Stimulated activated effector memory CD8-positive, alpha-beta T cell treated with anti-CD3 and anti-CD28 coated beads, Interleukin-12 subunit alpha, Interleukin-12 subunit beta, amount 100 ng/mL, for 72 hours (primary cell): ENCODE data around the gene CCDC158.
A peak's percentile ranks its signal among the peaks of the same experiment; 100 is the strongest.

Experiments
- ATAC-seq: fragments of 150-1000 bp; cut with Tn5 transposase; 2 replicates; pipeline ENCODE4 v1.10.0; 2021
- DNase-seq, 2 donors: peaks; one replicate each; pipeline ENCODE4 v3.0.0; 2021 to 2022; ENCODE audit warnings: low spot score in 2 of 2
- H3K27ac Mint-ChIP-seq: one replicate; pipeline ENCODE4 v1.8.0; 2022; ENCODE audit warnings: mild to moderate bottlenecking, mixed read lengths
- H3K36me3 Mint-ChIP-seq: one replicate; pipeline ENCODE4 v1.8.0; 2022; ENCODE audit warnings: mild to moderate bottlenecking, mixed read lengths
- H3K4me1 Mint-ChIP-seq: one replicate; pipeline ENCODE4 v1.8.0; 2022; ENCODE audit warnings: mixed read lengths
- H3K4me3 Mint-ChIP-seq: one replicate; pipeline ENCODE4 v1.8.0; 2022; ENCODE audit warnings: mild to moderate bottlenecking, mixed read lengths
- H3K9me3 Mint-ChIP-seq: one replicate; pipeline ENCODE4 v1.8.0; 2022; ENCODE audit warnings: mixed read lengths

CCDC158 gene

DNA sequence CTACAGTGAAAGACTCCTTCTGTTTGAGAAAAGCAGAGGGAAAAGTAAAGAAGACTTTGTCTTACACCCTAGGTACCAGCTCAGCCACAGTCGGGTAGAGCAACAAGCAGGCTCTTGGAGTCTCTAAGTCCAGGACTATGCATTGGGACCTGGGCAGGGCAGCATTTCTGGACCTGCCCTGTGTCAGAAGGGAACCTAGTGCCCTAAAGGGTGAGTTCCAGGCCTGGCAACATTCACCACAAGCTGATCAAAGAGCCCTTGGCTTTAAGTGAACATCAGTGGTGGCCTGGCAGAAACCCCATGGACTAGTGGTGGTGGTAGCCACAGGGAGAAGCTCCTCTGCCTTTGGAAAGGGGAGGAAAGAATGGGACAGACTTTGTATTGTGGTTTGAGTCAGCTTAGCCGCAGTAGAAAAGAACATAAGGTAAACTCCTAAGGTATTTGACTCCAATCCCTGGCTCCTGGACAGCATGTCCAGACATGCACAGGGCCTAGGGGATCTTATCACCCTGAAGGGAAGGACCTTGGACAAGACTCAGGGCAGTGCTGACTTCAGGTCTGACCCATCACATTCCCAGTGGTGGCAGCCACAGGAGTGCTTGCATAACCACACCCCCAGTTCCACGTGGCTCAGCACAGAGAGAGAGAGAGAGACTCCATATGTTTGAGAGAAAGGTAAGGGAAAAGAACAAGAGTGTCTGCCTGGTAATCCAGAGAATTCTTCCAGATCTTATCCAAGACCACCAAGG lies 32.6 kb downstream of the CCDC158 start:
- DNase-seq (no peak), ATAC-seq (no peak)
- Mint-ChIP-seq H3K4me1 (no peaks in the 10 kb centered on the region), H3K4me3 (no peak overlapping the region), H3K27ac (no peak overlapping the region), H3K9me3 (peaks cover 15% of the 10 kb centered on the region), H3K36me3 (no peaks in the 10 kb centered on the region)

- ATAC-seq = no peak
- no peak for DNase-seq
- H3K36me3 Mint-ChIP-seq = no peaks in the 10 kb centered on the region
- no peak overlapping the region for H3K4me3 Mint-ChIP-seq
- peaks cover 15% of the 10 kb centered on the region for H3K9me3 Mint-ChIP-seq
- no peaks in the 10 kb centered on the region for H3K4me1 Mint-ChIP-seq
- no peak overlapping the region for H3K27ac Mint-ChIP-seq
Observed at GRCh38 chr4:76386566-76387305, 34.2 kb downstream of the CCDC158 start.

DNA sequence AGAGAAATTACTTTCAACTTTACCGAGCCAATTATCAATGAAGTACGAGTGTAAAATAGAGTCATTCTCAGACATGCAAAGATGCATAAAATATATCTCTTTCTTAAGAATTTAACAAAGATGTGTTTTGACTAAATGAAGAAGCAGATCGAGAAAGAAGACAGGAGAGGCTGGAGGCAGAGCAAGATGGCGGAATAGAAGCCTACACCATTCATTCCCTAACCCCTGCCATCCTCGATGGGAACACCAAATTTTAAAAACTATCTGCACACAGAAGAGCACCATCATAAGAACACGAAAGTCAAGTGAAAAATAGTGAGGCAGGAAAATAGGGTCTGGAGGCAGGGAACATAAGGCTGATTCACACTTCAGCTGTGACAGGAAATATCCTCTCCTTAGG lies 35.0 kb downstream of the CCDC158 start:
- Mint-ChIP-seq H3K4me1 (no peaks in the 10 kb centered on the region), H3K36me3 (no peaks in the 10 kb centered on the region)

DNA sequence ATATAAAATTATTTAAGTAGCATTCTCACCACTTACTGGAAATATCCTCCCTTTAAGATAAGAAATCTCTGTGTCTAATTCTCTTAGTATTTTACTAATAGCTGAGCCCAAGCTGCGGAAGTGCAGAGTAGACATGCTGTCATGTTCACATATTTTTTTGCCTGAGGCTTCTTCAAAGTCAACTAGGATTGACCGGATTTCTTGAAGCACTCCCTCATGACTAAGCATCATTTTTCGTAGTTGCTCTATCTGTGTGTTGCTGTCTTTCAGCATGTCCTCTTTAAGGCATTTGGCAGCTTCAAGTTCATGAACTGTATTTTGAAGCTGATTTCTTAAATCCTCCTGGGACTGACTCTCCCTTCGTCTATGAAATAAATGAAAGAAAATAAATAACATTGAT lies 36.9 kb downstream of the CCDC158 start:
- H3K36me3 Mint-ChIP-seq = no peaks in the 10 kb centered on the region
- no peak for DNase-seq
- no peak for ATAC-seq
- no peak overlapping the region for H3K27ac Mint-ChIP-seq
- H3K9me3 Mint-ChIP-seq = peaks cover 5% of the 10 kb centered on the region
- no peak overlapping the region for H3K4me3 Mint-ChIP-seq
- no peaks in the 10 kb centered on the region for H3K4me1 Mint-ChIP-seq

More for the DNA sequence above, 35.0 kb downstream of the CCDC158 start:
- Mint-ChIP-seq H3K27ac (no peak overlapping the region), H3K9me3 (peaks cover 10% of the 10 kb centered on the region), H3K4me3 (no peak overlapping the region)
- DNase-seq = no peak
- no peak for ATAC-seq

DNA sequence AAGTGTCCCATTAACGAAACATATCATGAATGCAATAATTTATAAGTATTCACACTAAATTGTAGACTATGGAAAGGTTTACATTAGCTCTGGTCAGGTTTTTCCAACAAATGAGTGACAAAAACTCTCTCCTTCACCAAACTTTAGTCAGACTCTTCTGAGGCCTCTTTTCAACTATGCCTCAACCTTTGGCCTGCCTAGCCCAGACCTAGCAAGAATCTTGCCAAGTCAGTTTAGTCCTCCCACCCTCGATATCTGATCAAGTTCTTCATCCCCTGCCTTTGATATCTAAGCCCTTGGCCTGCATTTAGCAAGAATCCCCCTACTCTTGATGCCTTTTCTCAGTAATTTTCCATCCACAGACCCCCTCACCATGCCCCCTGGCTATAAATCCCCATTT lies 37.9 kb downstream of the CCDC158 start:
- ATAC-seq (no peak), DNase-seq (no peak)
- H3K9me3 Mint-ChIP-seq = peaks cover 4% of the 10 kb centered on the region
- no peak overlapping the region for H3K4me3 Mint-ChIP-seq
- no peaks in the 10 kb centered on the region for H3K36me3 Mint-ChIP-seq
- no peaks in the 10 kb centered on the region for H3K4me1 Mint-ChIP-seq
- H3K27ac Mint-ChIP-seq = no peak overlapping the region

- H3K36me3 Mint-ChIP-seq = no peaks in the 10 kb centered on the region
- no peak overlapping the region for H3K27ac Mint-ChIP-seq
- H3K4me3 Mint-ChIP-seq = no peak overlapping the region
- no peaks in the 10 kb centered on the region for H3K4me1 Mint-ChIP-seq
- ATAC-seq (no peak), DNase-seq (no peak)
- H3K9me3 Mint-ChIP-seq = peaks cover 4% of the 10 kb centered on the region
Observed at GRCh38 chr4:76381986-76382385, 39.0 kb downstream of the CCDC158 start.

GRCh38 chr4:76380561-76380960 lies 40.4 kb downstream of the CCDC158 start:
- ATAC-seq = no peak
- H3K36me3 Mint-ChIP-seq = no peaks in the 10 kb centered on the region
- DNase-seq = no peak
- no peaks in the 10 kb centered on the region for H3K4me1 Mint-ChIP-seq
- peaks cover 4% of the 10 kb centered on the region for H3K9me3 Mint-ChIP-seq
- no peak overlapping the region for H3K4me3 Mint-ChIP-seq
- no peak overlapping the region for H3K27ac Mint-ChIP-seq

DNA sequence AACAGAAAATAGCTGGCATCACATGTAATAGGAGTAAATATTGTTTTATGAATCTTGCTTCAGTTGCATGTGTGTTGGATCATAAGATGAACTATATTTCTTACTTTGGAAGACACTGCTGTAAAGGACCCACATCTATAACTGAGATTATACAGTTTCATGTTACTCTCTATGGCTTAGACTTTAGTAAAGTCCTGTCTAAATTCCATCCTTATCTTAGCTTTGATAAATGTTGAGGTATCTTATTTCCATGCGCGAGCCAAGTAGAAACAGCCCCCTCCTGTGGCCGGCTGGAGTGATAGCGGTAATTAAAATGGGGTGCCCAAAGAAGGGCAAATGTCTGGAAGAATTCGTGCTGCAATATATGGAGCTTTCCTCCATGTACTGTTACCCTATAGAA lies 43.0 kb downstream of the CCDC158 start:
- peak; percentile 29 to 59 for DNase-seq
- Mint-ChIP-seq H3K4me1 (no peaks in the 10 kb centered on the region), H3K27ac (no peak overlapping the region), H3K36me3 (no peaks in the 10 kb centered on the region), H3K4me3 (no peak overlapping the region), H3K9me3 (peaks cover 4% of the 10 kb centered on the region)
- ATAC-seq = peak; percentile 44

- no peak for ATAC-seq
- H3K9me3 Mint-ChIP-seq = peaks cover 4% of the 10 kb centered on the region
- H3K4me1 Mint-ChIP-seq = no peaks in the 10 kb centered on the region
- H3K4me3 Mint-ChIP-seq = no peak overlapping the region
- DNase-seq = no peak
- no peaks in the 10 kb centered on the region for H3K36me3 Mint-ChIP-seq
- no peak overlapping the region for H3K27ac Mint-ChIP-seq
Observed at GRCh38 chr4:76377481-76377901, 43.5 kb downstream of the CCDC158 start.

GRCh38 chr4:76376534-76376933 lies 44.4 kb downstream of the CCDC158 start:
- Mint-ChIP-seq H3K27ac (no peak overlapping the region), H3K4me3 (no peak overlapping the region), H3K4me1 (no peaks in the 10 kb centered on the region), H3K36me3 (no peaks in the 10 kb centered on the region), H3K9me3 (peaks cover 4% of the 10 kb centered on the region)
- no peak for DNase-seq
- ATAC-seq = no peak

- H3K4me1 Mint-ChIP-seq = no peaks in the 10 kb centered on the region
- H3K27ac Mint-ChIP-seq = no peak overlapping the region
- ATAC-seq (no peak), DNase-seq (no peak)
- H3K36me3 Mint-ChIP-seq = no peaks in the 10 kb centered on the region
- H3K4me3 Mint-ChIP-seq = no peak overlapping the region
- H3K9me3 Mint-ChIP-seq = peaks cover 4% of the 10 kb centered on the region
Observed at GRCh38 chr4:76375703-76376102, 45.2 kb downstream of the CCDC158 start.

DNA sequence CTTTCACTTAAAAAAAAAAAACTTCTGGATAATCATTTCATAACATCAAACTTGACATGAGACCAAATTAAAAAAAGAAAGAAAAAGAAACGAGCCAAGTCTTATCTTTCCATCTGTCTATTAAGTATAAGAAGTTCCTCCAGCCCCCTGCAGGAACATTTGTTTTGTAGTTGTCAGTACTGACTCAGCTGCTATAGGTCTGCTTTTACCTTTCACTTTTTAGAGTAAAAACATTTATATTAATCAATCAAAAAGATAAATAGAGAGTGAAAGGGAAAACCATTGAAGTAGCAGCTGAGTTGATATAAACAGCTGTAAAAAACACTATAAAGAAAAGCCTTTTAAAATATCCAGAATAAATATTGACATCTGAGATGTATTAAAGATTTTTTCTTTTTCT lies 46.1 kb downstream of the CCDC158 start:
- Mint-ChIP-seq H3K4me3 (no peak overlapping the region), H3K36me3 (no peaks in the 10 kb centered on the region), H3K9me3 (peaks cover under 1% of the 10 kb centered on the region), H3K27ac (no peak overlapping the region), H3K4me1 (no peaks in the 10 kb centered on the region)
- no peak for ATAC-seq
- no peak for DNase-seq

- Mint-ChIP-seq H3K36me3 (no peaks in the 10 kb centered on the region), H3K4me3 (no peak overlapping the region), H3K27ac (no peak overlapping the region), H3K9me3 (no peaks in the 10 kb centered on the region), H3K4me1 (no peaks in the 10 kb centered on the region)
- ATAC-seq (no peak), DNase-seq (no peak)
Observed at GRCh38 chr4:76373919-76374552, 46.9 kb downstream of the CCDC158 start.

DNA sequence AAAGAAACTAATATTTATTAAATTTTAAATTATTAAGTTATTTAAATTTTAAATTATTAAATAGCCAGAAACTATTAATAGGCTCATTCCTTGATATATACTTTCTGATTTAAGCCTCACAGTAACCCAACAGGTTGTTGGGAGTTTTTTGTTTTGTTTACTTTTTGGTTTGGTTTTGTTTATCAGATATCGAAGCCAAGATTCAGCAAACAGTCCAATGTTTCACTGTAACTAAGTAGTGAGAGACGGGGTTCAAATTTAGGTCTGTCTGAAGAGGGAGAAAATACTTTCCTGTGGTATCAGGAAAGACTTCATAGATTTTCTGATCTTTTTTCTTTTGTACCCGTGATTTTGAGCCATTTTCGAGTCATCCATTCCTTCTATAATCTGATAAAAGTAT lies 54.2 kb downstream of the CCDC158 start:
- Mint-ChIP-seq H3K27ac (no peak overlapping the region), H3K36me3 (no peaks in the 10 kb centered on the region), H3K9me3 (no peaks in the 10 kb centered on the region), H3K4me3 (no peak overlapping the region), H3K4me1 (no peaks in the 10 kb centered on the region)
- ATAC-seq = no peak
- no peak for DNase-seq

DNA sequence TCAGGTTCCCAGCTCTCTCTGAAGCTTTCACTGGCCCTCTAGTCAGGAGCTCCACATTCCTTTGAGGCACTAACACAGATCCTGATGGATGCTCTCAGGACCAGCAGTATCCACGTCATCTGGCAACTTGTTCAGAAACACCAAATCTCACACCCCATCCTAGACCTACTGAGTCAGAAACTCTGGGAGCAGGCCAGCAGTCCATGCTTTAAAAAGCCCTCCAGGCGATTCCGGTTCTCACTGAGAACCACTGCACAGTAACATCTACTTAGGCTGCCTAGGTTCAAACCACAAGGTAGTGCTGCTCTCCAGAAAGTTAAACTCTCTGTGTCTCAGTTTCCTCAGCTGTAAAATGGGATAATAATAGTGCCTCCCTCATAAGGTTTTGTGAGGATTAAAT lies 55.3 kb downstream of the CCDC158 start:
- no peaks in the 10 kb centered on the region for H3K4me1 Mint-ChIP-seq
- no peak for ATAC-seq
- peaks cover 3% of the 10 kb centered on the region for H3K9me3 Mint-ChIP-seq
- no peak for DNase-seq
- no peaks in the 10 kb centered on the region for H3K36me3 Mint-ChIP-seq
- H3K4me3 Mint-ChIP-seq = no peak overlapping the region
- H3K27ac Mint-ChIP-seq = peak overlapping the region; percentile 26

DNA sequence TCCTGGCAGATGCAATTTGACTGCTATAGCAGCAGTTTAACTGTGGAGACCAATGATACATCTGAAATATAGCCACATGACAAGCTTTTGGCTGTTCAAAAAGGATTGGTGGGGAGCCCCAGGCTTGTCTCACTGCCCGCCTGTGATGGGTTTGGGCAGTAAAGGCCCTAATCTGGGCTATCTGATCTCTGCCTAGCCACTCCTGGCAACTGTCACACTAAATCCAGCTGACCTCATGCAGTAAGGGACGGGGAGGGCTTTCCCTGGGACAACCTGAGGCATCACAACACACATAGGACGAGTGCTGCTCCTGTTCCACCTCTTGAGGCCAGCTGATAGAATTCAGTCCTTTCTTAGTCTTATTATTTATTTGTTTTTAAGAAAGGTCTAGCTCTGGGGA lies 56.2 kb downstream of the CCDC158 start:
- H3K9me3 Mint-ChIP-seq = peaks cover 3% of the 10 kb centered on the region
- H3K36me3 Mint-ChIP-seq = no peaks in the 10 kb centered on the region
- DNase-seq (no peak), ATAC-seq (no peak)
- no peaks in the 10 kb centered on the region for H3K4me1 Mint-ChIP-seq
- no peak overlapping the region for H3K4me3 Mint-ChIP-seq
- no peak overlapping the region for H3K27ac Mint-ChIP-seq
